T-helper 1 cell treated with Interleukin-12 subunit alpha and Interleukin-12 subunit beta and Interleukin-4 antibody, amounts not matched to agents 30 ng/mL and 1 ng/mL, for 36 hours (primary cell): ENCODE data around the gene ZBTB24. TPM values are rescaled to one million over a fixed set of nuclear protein-coding genes. Genes with fewer than 3 reads are reported as not detected.

Experiments
- intact Hi-C: fragments of 100-400 bp; cut with micrococcal nuclease; formaldehyde crosslinking; loops from one replicate; pipeline ENCODE4 v1.15.1; 2024
- total RNA-seq: library from RNA; stranded (reverse); gene quantifications from 2 replicates; pipeline ENCODE4 v1.2.3, GENCODE V29; 2022

The ZBTB24 gene
- total RNA-seq, 1 donor from 2014 or later = 25.9 TPM

- intact Hi-C loops = loop anchor here (1.0 to 5.0 kb wide), 10 partner anchors 9 to 882 kb away; partner anchors contain the start of genes AK9, CDC40, CEP57L1 and FIG4
These were observed 42.5 kb downstream of the ZBTB24 start, which contains the start of the genes PPIL6 and SMPD2 for GRCh38 chr6:109440331-109441068. TSS of gene PPIL6 (minus strand) at chr6:109440628. CDS start at chr6:109440590, 38 bp downstream. TSS of gene SMPD2 (plus strand) at chr6:109440724. CDS start at chr6:109441122, 398 bp downstream.

- intact Hi-C loops = no loop called here
These were observed 47.0 kb downstream of the ZBTB24 start for GRCh38 chr6:109436041-109436440.

GRCh38 chr6:109434456-109434855 lies 48.6 kb downstream of the ZBTB24 start:
- intact Hi-C loops = no loop called here

- intact Hi-C loops = no loop called here
These were observed 53.5 kb downstream of the ZBTB24 start for GRCh38 chr6:109429496-109429895.

GRCh38 chr6:109428889-109429477 lies 54.0 kb downstream of the ZBTB24 start:
- intact Hi-C loops = no loop called here

GRCh38 chr6:109424946-109425345 lies 58.1 kb downstream of the ZBTB24 start:
- intact Hi-C loops = no loop called here

GRCh38 chr6:109421184-109421583 lies 61.8 kb downstream of the ZBTB24 start:
- intact Hi-C loops = no loop called here

- intact Hi-C loops = no loop called here
These were observed 62.3 kb downstream of the ZBTB24 start for GRCh38 chr6:109420751-109421150.

GRCh38 chr6:109417646-109418045 lies 65.4 kb downstream of the ZBTB24 start:
- intact Hi-C loops = no loop called here

Other genes with a start within 250 kb of the ZBTB24 start
- gene CD164, start 100.8 kb downstream of the ZBTB24 start, total RNA-seq = 274 and 277 TPM in 2 replicates
- 0.29 TPM in 1 of 2 replicates, not detected in the other for gene PPIL6, start 42.6 kb downstream of the ZBTB24 start, total RNA-seq
- 21.2 and 22.8 TPM in 2 replicates for gene SMPD2, start 42.5 kb downstream of the ZBTB24 start, total RNA-seq
- gene MICAL1, start 27.4 kb downstream of the ZBTB24 start, total RNA-seq = 84.9 and 88.4 TPM in 2 replicates
- gene AK9, start 208.0 kb upstream of the ZBTB24 start, total RNA-seq = 4.0 and 4.3 TPM in 2 replicates
- gene FIG4, start 208.1 kb upstream of the ZBTB24 start, total RNA-seq = 11.6 TPM in 2 replicates